Limb (tissue), 2 donors: Measurements from ENCODE around the gene ARID1B.

Experiments used
- DNase-seq, 2 donors: peaks; one replicate each; pipeline ENCODE4 v3.0.0-alpha.2; 2016; ENCODE audit errors: extremely low spot score in 2 of 2

ARID1B gene

DNA sequence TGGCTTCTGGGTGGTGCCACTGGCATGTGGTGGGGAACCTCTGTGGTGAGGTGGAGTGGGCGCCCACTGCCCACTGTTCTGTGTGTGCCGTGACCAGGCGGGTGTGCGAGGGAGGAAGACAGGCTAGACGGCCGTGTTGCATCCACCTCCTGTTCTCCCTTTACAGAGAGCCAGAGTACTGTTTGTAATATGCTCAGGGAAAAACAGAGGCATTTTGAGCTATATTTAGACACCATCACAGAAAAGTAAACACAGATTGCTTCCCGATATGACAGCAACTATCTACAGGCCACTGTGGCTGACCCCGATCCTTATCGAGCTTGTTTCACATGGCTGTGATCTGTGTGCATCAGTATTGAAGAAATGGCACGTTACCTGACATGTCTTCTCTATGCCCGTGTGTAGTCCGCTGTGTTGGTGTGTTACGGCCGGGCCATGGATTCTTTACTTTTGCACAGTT is 45.6 kb downstream of the ARID1B start:
- DNase-seq: no peak

DNA sequence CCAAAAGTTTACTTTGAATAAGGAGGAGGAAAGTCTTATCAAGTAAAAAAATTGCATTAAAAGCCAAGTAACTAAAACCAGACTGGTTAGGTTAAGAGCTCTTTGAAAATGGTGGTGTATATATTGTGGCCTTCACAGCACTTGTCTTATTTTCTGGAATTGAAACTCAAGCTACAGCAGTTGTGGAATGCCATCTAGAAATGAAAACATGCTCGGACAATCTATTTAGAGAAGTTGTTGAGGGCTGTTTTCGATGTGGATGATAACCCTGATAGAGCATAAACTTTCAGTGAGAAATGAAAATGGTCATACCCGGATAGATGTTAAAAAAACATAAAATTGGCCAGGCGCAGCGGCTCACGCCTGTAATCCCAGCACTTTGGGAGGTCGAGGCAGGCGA is 47.0 kb downstream of the ARID1B start:
- no peak for DNase-seq

DNA sequence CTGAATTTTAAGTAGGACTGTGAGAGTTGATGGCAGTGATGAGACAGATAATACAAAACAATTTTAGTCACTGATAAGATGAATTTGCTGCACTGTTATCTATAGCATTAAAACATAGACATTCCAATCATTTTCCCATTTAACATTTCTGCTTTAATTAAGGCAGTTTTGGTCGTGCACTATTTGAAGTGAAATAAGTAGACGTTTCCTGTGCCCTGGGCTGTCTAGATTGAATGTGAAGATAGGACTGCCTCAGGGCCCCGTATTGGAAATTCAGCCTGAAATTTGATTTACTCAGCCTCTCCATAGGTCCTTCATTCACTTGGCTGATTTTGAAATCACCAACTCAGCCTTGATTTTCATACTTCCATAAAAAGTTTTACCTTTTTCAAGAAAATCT is 48.3 kb downstream of the ARID1B start:
- DNase-seq: no peak

DNA sequence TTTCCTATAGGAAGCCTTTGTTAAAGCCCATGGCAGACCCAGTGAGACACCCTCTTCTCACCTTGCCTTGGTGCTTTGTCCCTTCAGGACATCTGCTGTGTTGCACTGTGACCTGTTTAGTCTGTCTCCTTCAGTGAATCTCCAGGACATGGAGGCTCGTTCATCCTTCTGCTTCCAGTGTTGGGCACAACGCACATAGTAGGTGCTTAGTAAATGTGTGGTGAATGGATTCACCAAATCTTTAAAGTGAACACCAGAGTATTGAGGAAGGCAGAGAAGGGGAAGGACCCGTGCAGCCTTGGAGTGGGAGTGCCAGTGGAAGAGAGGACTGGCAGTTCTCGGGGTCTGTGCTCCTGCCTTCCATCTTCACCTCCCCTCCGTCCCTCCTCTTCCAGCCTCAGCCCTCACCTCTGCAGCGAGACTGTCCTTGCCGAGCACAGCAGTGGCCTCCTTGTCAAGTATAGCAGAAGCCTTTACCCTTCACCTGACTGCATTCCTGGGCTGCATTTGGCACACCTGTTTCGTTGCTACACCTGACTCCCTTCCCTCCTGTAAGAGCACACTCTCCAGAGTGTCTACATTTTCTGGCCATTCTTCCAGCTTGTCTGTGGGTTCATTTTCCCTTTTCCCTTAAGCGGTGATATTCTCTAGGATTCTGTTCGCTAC is 49.2 kb downstream of the ARID1B start:
- DNase-seq: no peak

DNA sequence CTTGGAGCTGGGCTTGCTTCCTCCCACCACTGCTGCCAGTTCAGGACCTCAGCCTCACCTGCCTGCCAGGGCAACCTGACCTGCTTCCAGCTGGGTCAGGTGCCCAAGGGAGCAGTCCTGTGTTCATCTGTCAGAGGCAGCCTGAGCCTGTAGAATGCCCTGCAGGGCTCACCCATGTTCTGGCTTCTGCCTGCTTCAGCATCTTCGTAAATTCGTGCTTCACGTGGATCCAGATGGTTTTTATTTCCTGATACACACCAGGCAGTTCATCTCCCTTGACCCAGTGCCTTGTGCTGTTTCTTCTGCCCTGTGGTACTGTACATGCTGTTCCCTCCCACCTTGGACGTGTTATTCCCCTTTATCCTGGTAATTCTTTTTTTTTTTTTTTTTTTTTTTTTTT is 50.2 kb downstream of the ARID1B start:
- DNase-seq: no peak

DNA sequence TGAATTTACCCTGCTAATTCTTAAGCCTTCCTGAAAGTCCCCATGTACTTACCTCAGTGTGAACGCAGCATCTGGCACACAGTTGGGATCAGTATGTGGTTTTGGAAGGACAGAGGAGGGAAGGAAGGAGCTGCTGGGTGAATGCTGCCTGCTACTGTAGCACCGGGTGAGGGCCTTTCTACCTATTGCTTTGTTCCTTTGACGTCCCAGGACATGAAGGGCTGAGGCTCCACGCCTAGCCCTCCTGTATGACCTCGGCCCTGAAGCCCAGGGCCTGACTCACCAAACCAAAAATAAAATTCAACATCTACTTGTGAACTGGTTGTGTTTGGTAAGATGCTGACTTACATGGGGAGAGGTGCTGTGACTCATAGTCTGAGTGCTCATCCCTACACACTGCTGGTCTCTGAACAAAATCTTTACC is 51.1 kb downstream of the ARID1B start:
- no peak for DNase-seq

DNA sequence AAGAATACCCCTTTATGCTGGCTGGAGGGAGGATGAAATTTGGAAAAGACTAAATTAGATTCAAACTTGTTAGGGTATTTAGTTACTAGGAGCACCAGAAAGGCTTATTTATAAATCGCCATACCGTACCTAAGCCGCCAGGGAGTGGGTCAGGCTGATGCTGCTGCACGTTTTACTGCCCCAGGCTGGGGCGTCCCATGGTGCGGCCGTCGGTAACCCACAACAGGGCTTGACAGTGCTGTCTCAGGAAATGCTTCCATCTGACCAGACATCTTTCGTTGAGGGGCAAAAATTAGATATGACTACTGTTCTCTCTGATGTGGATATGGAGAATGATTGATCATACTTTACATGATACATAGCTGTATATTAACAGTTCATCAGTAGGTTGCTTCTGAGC is 52.9 kb downstream of the ARID1B start:
- DNase-seq: no peak

DNA sequence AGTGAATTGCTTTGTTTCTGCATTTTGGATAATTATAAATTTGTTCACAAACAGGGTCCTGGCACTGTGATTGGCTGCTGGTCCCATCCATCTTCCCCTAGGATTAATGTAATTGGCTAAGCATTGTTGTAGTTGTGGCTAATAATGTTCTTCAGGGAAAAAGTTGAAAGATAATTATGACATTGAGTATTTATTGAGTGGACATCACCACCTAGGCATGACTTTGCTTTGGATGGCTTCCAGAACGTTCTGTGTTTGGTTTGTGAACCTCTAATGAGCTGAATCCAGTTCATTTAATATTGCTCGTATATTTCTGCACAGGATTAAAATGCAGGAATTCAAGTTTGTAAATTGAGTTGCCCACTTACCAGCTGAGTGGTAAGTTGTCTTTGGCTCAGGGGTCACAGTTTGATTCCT is 55.1 kb downstream of the ARID1B start:
- no peak for DNase-seq

DNA sequence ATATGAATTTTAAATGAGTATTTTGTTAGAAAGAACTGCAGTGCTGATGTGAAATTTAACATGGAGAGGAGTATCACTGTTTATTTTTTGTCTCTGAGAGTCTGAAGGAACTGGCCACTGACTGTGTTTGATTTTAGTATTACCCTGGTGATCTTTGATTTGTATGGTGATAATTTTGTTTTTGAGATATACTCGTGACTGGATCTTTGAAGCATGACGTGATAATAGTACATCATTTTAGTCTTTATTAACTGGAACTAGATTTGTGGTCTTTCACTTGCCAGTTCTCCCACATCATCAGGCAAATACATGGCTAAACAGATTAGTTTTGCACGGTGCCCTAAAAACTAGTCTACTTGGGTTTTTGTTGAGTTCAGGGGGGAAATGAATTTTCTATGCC is 55.5 kb downstream of the ARID1B start:
- DNase-seq: no peak

DNA sequence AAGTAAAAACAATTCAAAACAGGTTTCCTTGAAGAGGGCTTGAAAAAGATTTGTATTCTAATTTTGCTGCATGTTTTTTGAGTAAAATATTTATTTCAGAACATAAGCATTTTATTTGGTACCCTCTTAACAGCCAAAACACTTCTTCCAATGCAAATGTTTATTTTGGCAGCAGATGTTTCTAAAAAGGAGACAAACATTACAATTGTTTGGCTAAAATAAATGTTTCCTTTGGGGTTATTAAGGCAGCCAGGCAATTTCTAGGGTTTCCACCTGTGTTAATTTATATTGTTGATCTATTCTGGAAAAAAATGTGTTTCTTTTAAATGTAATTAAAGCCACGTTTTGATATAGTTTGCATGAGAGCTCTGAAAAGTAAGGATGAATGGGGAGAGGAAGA is 56.6 kb downstream of the ARID1B start:
- DNase-seq: no peak

DNA sequence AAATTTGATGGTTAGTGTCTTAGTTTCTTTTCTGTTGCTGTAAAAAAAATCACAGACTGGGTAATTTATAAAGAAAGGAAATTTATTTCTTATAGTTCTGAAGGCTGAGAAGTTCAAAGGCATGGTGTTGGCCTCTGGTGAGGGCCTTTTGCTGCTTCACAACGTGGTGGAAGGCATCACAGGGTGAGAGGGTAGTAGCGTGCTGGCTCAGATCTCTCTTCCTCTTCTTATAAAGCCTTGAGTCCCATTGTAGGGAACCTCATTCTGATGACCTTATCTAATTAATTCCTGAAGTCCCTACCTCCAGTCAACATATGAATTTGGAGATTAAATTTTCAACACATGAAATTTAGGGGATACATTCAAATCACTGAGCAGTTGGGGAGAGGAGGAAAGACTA is 62.0 kb downstream of the ARID1B start:
- DNase-seq: no peak

DNA sequence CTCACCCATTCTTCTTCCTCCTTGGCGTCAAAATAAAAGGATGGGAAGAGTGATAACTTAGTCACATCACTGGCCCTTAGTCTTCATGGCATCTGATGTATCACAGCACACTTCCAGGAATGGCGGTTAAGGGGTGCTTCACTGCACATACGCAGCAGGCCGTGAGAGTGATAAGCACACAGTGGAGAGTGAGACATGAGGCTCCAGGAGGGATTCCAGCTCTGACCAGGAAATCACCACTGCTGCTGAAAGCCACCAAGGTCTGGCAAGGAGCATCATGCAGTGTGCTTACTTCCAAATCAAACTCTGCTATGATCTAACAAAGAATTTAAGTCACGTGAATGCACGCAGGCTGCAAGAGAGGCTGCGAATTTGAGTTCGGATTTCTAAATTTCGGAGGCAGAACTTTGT is 62.4 kb downstream of the ARID1B start:
- no peak for DNase-seq

DNA sequence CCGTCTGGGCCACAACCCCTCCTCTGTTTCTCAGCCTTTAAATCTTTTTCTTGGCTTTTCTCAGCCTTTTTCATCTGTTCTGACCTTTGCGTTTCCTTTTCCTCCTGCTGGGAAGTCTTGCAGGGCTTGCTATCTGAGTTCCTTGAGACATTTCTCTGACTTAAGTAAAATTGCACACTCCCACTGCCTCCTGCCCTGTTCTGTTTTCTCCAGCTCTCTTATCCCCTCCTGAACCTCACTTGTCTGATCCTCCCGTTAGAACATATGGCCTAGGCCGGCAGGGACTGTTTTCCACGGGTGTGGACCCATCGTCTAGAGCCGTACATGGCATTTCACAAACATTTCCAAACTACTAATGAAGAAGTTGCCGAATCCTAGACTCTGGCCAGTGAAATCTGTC is 63.0 kb downstream of the ARID1B start:
- DNase-seq: no peak

DNA sequence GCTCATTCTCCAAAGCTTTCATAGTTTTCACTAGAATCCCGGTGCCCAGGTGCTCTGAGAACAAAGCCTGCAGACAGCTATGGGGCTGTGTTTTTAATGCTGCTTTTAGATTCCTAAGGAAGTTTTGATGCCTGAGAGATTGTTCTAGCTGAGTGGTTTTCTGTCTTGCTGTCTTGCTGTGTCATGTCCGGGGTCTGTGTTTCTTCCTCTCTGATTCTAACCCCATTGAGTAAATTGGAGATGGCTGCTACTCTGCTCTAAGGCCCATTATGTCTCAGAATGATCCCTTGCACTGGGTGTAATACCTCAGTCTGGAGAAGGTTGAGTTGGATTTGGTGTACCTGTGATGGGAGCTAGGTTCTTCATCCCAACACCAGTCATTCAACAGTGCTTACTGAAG is 63.4 kb downstream of the ARID1B start:
- no peak for DNase-seq

DNA sequence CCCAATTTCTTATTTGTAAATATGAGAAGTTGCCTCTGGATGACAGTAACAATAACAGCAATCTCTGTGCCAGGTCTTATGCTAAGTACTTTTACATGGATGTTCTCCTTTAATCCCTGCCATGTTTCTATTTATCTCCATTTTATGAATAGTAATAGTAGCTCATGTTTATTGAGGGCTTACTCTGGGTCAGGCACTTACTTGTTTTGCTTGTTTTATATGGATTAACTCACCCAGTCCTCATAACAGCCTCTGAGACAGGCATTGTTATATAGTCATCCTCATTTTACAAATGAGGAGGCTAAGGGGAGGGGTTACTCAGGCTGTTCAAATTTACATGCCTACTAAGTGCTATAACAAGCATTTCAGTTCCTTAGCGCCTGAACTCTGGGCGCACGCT is 64.3 kb downstream of the ARID1B start:
- no peak for DNase-seq

DNA sequence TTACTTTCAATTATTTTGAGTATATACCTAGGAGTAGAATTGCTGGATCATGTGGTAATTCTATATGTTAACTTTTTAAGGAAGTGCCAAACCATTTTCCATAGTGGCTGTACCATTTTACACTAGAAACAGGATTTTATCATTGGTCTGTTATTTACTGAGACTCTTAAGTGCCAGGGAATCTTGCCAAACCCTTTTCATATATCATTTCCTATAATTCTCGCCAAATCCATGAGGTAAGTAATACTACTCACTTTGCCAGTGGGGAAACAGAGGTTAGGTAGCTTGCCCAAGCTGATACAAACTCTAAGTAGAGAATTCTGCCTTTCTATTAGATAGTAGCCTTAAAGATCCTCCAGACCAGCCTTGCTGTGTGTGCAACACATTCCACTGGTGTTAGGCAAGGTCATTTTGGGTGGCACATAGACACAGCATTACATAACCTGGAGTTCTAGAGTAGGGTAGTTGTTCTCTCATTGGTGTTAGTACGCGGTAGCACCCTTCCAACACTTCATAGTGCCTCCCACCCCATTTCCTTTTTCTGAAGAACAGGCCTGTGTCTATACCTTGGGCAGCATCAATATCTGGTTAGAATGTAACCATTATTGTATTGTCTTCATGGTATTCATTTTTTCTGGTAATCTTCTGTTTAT is 65.5 kb downstream of the ARID1B start:
- no peak for DNase-seq

DNA sequence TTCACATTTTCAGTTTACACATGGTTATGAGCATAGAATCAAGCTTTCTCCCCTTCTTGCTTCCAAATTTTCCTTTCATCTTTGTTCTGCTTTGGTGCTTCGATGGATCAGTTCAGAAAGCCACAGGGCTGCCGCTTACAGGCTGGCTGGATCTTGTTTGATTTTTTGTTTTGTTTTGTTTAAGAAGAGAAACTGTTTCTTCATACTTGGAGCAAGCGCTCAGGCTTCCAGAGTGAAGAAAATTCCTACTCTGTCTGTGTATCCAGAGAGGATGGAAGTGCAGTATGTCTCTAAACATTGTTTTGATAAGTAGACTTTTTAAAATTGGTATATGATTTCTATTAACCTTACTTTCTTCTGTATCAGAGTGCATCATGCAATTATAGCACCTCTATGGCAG is 66.9 kb downstream of the ARID1B start:
- DNase-seq: no peak

DNA sequence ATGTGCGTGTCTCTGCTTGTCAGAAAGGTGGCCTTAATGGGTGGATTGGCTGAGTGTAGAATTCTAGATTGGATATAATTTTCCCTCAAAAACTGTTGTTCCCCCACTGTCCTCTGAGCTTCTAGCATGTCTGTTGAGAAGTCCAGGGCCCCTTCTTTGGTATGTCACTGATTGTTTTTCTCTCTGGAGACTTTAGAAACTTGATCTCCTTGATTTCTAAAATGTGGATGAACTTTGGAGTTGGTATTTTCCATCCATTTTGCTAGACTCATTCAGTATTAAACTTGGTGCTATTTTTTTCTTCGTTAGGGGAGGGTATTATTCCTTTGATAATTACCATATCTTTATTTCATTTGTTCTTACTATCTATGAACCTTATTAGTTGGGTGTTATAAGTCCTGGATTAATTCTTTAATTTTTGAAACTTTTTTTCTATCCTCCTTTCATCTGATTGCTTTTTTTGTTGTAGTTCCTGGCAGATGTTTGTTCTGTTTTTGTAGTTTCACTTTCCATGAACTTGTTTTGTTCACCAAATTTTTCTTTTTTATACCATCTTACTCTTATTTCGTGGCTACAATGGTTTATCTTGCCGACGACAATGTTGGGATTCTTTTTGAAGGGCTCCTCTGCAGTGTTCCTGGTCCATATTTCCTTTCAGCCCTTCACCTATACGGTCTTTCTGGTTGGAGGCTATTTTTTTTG is 68.4 kb downstream of the ARID1B start:
- no peak for DNase-seq

DNA sequence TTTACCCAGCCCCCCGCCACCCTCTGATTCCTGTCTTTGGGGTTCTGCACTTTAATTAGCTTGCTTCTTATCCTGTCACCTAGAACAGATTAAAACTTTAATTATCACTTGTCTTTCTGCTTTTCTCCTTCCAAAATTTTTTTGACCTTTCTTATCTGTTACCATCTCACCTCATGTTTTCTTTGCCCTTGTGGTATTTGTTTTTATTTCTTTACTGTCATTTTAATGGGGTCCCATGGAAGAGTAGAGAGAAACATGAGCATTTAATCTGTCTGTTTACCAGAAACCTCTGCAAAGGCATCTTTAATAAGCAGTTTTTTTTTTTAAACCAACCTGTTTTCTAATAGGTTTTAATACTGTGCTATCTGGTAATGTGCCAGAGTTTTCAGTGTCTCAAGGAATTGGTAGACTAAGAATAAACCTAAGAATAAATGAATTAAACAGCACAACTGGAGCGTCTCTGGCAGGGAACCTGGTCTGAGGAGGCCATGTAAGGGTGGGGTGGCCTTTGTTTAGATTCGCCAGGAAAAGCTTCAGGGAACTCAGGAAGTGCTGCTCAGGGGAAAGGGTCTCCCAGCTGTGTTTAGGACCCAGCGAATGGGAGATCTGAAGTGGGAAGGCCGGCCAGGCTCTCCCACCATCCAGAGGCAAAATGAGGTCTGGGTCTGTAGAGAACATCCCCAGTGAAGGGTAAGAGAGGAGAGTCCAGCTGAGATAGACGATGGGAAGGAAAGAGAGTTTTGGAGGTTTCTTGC is 69.8 kb downstream of the ARID1B start:
- no peak for DNase-seq

DNA sequence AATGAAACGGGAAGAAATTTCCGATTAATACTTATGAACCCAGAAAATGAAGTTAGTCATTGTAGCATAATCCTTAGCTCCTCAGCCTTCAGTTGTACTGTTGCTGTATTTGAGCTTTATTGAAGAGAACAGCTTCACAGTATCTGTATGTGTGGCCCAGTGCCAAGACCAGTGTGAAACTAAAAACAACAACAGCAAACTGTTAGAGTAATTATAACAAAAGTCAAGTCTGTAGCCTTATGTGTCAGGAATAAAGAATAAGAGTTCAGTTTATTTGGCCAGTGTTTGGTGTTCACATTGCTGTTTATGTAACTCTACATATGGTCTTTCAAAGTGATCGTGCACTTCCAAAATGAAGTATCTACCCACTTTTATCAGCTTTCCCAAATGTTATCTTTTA is 70.9 kb downstream of the ARID1B start:
- DNase-seq: no peak

DNA sequence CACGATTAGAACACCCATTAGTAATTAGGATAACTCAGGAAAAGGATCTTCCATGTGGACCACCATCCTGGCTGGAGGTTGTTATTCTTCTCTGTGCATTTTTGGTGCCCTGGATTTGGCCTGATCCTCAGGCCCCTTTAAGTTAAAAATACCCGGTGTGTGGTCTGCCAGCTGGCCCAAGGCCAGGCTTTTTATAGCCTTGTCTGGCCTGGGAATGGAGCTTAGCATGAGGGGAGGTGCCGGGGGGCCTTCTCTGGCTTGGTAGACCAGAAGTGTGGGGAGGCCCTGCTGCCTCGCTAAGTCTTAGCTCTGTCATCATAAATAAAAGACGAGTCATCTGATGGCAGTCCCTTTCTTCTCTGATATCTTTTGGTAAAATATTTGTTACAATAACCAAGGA is 71.4 kb downstream of the ARID1B start:
- DNase-seq: peak; percentile 69 to 83

DNA sequence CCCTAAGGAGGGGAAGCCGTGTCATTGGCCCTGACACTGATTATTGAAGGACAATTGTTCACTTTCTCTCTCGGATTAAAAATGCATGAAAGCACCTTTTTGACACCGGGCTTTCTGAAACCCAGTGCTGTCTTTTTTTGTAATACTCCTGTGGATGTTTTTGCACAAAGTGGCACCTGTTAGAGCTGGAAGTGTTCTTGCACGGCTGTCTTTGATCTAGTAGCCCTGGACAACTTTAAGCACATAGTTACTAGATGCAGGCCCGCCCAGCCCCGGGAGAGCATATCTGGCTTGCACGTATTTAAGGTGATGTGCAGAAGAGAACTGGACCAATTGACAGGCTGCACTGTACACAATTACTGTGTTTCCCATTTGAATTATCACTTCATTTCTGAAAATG is 72.6 kb downstream of the ARID1B start:
- no peak for DNase-seq
